HK-2 (cell line): ENCODE measurements around the gene CD164.
"Not testable (repeated sequence)": the region's sequence is repeated elsewhere in the genome, so short reads cannot be mapped to it uniquely, and the experiment has no call there.

Source experiments
- DNase-seq: peaks from one replicate; pipeline ENCODE4 v3.0.0-alpha.2; 2018; ENCODE audit not compliant: unreplicated experiment

CD164 gene

DNA sequence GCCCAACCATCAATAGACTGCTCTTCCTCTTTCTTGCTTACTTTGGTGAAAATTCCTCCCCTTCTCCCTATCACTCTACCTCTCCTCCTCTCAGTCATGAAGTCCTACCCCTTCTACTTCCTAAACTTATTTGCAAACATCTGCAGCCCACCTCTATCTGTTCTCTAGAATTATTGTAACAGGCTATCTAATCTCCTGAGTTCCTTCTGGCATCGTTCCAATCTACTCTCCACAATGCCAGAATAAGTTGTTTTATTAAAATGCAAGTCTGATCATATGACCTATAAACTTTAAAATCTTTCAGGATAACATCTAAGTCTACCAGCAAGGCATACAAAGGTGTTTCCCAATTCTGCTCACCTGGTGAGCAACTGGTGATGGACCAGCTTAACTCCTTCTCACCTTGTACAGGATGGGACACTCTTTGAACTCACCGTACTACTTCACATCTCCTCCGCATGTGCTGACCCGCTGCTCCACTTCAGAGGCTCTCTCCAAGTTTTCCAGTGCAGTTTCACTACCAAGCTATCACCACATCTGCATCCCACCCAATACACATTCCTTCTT, 7.9 kb downstream of the CD164 start:
- DNase-seq: no peak

DNA sequence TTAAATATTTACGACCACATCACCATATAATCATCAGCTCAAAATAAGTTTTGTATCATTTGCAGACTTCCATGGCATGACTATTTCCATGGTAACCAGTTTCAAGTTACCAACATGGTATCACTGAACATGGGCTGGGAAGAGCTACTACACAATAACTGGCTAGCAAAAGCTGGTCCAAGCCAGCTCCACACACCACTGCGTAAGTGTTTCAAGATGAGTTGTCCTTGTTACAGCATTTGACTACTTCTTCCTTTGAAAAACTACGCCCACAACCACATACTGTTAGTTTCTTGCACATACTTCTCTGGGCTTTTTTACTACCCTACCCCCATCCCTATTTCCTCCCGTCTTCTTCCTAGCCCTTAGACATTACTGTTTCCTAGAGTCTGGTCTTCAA, 8.5 kb downstream of the CD164 start:
- no peak for DNase-seq

GRCh38 chr6:109373331-109373730, 8.9 kb downstream of the CD164 start:
- no peak for DNase-seq

GRCh38 chr6:109372130-109372529, 10.1 kb downstream of the CD164 start:
- DNase-seq: no peak

DNA sequence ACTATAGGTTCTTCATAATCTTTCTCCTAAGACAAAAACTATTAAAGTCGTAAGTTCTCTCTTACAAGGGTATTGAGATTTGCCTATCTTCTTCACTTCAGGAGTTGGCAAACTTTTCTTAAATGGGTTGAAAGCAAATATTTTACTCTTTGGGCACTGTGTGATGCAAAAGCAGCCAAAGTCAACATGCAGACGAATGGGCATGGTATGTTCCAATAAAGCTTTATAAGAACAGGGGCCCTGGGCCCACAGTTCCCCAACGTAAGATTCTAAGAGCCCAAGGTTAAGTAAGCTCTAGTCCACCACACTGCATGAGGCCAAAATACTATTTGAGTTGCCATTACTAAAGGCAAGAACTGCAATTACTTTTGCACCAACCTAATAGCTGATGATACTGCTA, 11.5 kb downstream of the CD164 start:
- no peak for DNase-seq

DNA sequence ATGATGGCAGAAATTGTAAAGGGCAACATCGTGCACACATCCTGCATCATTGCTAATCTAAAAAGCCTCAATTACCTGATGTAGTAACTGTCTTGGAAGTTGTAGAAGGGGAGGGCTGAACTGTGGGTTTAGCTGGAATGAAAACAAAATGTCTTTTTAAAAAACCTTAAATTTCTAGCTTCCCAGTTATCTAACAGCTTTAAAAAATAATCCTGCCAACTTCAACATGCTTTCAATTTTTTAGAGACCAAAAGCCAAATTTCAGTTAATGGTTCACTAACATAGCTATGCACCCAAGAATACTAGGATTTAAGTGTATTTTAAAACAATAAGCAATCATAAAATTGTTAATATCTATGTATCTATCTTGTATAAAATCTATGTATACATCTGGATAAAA, 11.9 kb downstream of the CD164 start:
- DNase-seq: no peak

- DNase-seq: no peak
Observed at GRCh38 chr6:109369728-109370127, 12.5 kb downstream of the CD164 start.

- not testable (repeated sequence) for DNase-seq
Observed at GRCh38 chr6:109364382-109365078, 17.7 kb downstream of the CD164 start.

- DNase-seq: no peak
Observed at GRCh38 chr6:109363753-109364152, 18.5 kb downstream of the CD164 start.

- no peak for DNase-seq
Observed at GRCh38 chr6:109362102-109362884, 20.0 kb downstream of the CD164 start.

DNA sequence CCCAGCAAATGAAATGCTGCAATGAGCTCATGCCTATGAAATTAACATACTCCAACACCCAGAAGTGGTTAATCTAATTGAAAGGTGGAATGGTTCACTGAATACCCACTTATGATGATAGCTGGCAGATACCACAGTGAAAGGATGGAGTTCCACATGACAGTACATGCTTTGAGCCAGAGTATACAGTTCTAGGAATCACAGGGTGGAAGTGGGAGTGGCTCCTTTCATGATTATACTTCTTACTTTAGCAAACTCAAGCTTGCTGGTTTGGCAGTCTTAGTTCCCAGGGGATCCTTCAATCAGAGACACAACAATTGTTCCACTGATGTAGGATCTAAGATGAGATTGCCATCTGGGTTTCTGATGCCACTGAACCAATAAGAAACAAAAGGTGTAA, 21.5 kb downstream of the CD164 start:
- no peak for DNase-seq

- DNase-seq: no peak
Observed at GRCh38 chr6:109360281-109360680, 22.0 kb downstream of the CD164 start.

GRCh38 chr6:109359248-109359647, 23.0 kb downstream of the CD164 start:
- no peak for DNase-seq

- no peak for DNase-seq
Observed at GRCh38 chr6:109358204-109358603, 24.1 kb downstream of the CD164 start.

DNA sequence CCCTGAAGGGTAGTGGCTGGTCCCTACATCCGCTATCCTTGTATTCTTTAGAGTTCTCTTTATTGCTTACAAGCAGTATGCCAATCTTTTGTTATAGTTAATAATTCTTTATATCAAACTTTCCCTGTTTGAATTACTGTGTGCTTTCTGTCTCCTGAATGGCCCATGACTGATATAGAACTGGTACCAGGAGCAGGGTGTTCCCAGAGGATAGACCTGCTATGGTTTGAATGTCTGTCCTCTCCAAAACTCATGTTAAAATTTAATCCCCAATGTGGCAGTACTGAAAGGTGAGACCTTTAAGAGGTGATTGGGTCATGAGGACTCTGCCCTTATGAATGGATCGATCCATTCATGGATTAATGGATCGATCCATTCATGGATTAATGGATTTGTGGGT, 26.0 kb downstream of the CD164 start:
- DNase-seq: no peak

GRCh38 chr6:109351231-109352130, 30.8 kb downstream of the CD164 start:
- no peak for DNase-seq

DNA sequence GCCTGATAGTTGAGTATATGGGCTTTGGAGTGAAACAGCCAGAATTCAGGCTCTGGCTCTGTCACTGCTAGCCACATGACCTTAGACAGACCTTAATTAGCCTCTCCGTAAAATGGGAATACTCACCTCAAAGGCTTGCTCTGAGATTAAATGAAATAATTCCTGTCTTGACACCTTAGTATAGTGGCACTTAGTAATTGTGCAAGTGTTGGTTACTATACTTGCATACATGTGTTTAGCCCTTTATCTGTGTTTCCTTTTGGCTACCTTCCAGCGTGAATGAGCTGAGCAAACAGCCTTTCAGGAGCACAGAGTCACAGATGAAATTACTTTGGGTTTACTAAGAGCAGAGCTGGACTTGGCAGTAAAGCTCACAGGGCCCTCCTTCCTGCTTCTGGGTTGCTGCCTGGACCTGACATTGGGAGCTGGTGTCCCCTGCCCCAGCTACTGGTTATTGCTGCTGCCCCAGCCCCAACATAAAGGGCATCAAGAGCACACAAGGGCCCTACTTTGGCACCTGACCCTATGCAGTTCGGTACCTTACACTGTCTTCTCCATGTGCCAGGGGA, 32.8 kb downstream of the CD164 start:
- no peak for DNase-seq

GRCh38 chr6:109348226-109348625, 34.0 kb downstream of the CD164 start:
- DNase-seq: no peak

DNA sequence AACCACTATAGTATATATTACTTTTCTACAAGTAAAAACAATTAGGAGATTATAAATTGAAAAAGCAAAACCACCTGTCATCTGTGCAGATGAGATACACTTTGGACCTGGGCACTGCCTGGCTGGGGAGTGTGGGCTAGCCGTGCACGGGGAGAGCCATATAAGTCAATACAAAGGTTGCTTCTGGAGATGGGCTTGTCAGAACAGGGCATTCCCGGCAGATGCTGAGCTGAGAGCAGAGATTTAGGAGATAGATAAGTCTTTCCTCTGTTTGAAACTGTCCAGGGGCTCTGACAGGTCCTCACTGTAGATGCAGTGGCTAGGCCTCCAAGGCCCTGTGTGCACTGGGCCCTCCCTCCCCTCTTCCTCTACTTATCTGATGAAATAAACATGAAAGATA, 34.5 kb downstream of the CD164 start:
- no peak for DNase-seq

GRCh38 chr6:109345986-109346385, 36.3 kb downstream of the CD164 start:
- no peak for DNase-seq

DNA sequence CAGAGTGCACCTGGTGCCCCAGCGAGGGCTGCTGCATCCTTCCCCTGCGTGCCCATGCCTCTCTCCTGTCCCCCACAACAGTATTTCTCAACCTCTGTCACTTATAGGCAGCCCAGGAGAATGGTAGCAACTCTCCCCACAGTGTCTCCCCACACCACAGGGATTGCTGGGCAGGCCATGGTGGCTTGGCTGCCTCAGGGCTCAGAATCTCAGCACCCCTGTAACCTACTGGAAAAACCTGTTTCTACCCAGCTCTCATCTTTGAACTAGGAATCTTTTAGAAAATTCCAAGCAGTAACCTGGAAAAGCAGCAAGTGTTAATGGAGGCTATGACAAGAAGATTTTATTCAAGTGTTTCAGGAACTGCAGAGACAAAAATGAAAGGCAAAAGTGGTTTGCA, 38.0 kb downstream of the CD164 start:
- DNase-seq: no peak

DNA sequence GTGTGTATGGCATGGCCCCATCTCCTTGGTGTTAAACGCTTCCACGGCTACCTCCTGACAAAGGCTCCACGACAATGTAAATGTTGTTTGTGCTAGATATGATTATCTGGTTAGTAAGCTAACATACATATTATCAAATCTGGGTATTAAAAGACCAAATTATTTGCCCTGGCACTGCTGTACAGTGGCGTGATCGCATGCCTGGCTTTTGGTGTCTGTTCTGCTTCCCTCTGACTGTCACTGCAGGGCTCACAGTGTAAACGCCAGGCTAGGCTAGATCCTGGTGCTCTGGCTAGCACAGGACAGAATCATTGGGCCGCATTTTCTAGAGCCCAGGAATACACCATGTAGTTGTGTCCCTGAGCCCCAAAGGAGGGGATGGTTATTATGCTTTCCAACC, 38.7 kb downstream of the CD164 start:
- no peak for DNase-seq
